ENCODE measurements around the gene DDAH2. TPM values are rescaled to one million over a fixed set of nuclear protein-coding genes. Genes with fewer than 3 reads are reported as not detected.
A peak's percentile ranks its signal among the peaks of the same experiment; 100 is the strongest.

DDAH2 gene
- total RNA-seq, 8 experiments from 2014 or later = 15.5 to 168 (median 120) TPM

- in situ Hi-C loops (cut with MboI; ENCODE audit: low pct_unique_long_range_greater_than_20kb in 2 of 9, low sequenced_read_pairs in 9 of 9, unreplicated experiment in 9 of 9) = no loop called here
- WGBS, 10 experiments = 79 to 100% (median 96%) methylated on average over 1 to 8 of the region's 8 CpGs
- no peaks in the 10 kb centered on the region for H3K4me1 ChIP-seq (replicated peaks in 1 of 2)
Observed at GRCh38 chr6:31749301-31750036, 20.4 kb upstream of the DDAH2 start.

GRCh38 chr6:31744422-31744821 lies 15.3 kb upstream of the DDAH2 start:
- in situ Hi-C loops (cut with MboI; ENCODE audit: low pct_unique_long_range_greater_than_20kb in 2 of 9, low sequenced_read_pairs in 9 of 9, unreplicated experiment in 9 of 9) = no loop called here
- Histone ChIP-seq H3K4me3 (no peak overlapping the region), H3K4me1 (replicated peaks in 1 of 2) (peaks cover 0 to 4% of the 10 kb centered on the region in 2 donors), H3K27ac (no peak overlapping the region)
- no peak for ATAC-seq (replicated peaks in 6 of 8)
- WGBS, 10 experiments = 50 to 100% (median 82%) methylated on average over 1 of the region's 1 CpG; no CpG with 5 or more reads in 4 of the 10 experiments

More at GRCh38 chr6:31749301-31750036, 20.4 kb upstream of the DDAH2 start:
- H3K27ac ChIP-seq = no peak overlapping the region
- peak in 1 of 8 experiments; percentile 53 for ATAC-seq (replicated peaks in 6 of 8)
- H3K4me3 ChIP-seq = no peak overlapping the region

- no peak overlapping the region for H3K4me3 ChIP-seq
- in situ Hi-C loops (cut with MboI; ENCODE audit: low pct_unique_long_range_greater_than_20kb in 2 of 9, low sequenced_read_pairs in 9 of 9, unreplicated experiment in 9 of 9) = no loop called here
- ATAC-seq (replicated peaks in 6 of 8) = no peak
- H3K4me1 ChIP-seq (replicated peaks in 1 of 2) = peaks cover 11 to 18% of the 10 kb centered on the region in 2 donors
- WGBS, 10 experiments = 70 to 100% (median 94%) methylated on average over 1 to 3 of the region's 3 CpGs; no CpG with 5 or more reads in 2 of the 10 experiments
- H3K27ac ChIP-seq = no peak overlapping the region
Observed at GRCh38 chr6:31742894-31743293, 13.8 kb upstream of the DDAH2 start.

GRCh38 chr6:31741815-31742214 lies 12.7 kb upstream of the DDAH2 start:
- Histone ChIP-seq H3K27ac (no peak overlapping the region), H3K4me3 (no peak overlapping the region), H3K4me1 (replicated peaks in 1 of 2) (peaks cover 21 to 29% of the 10 kb centered on the region in 2 donors)
- no peak for ATAC-seq (replicated peaks in 6 of 8)
- in situ Hi-C loops (cut with MboI; ENCODE audit: low pct_unique_long_range_greater_than_20kb in 2 of 9, low sequenced_read_pairs in 9 of 9, unreplicated experiment in 9 of 9) = no loop called here
- 61 to 100% (median 100%) methylated on average over 1 to 2 of the region's 2 CpGs; no CpG with 5 or more reads in 5 of the 10 experiments for WGBS, 10 experiments

- WGBS, 10 experiments = 0 to 51% (median 28%) methylated on average over 1 to 15 of the region's 29 CpGs; no CpG with 5 or more reads in 3 of the 10 experiments
- in situ Hi-C loops (cut with MboI; ENCODE audit: low pct_unique_long_range_greater_than_20kb in 2 of 9, low sequenced_read_pairs in 9 of 9, unreplicated experiment in 9 of 9) = no loop called here
- no peak for ATAC-seq (replicated peaks in 6 of 8)
Observed at GRCh38 chr6:31740397-31741223, 11.5 kb upstream of the DDAH2 start.

GRCh38 chr6:31739639-31740396 lies 10.7 kb upstream of the DDAH2 start, which contains the start of gene MSH5:
Gene MSH5 (plus strand): TSS chr6:31740005. CDS start chr6:31740467, 462 bp downstream.
- H3K27ac ChIP-seq = peak within 1 kb of the TSS in 1 of 2 donors; percentile 86

More at GRCh38 chr6:31740397-31741223, 11.5 kb upstream of the DDAH2 start:
- Histone ChIP-seq H3K27ac (peak overlapping the region in 1 of 2 donors; percentile 71), H3K4me1 (replicated peaks in 1 of 2) (peaks cover 31 to 32% of the 10 kb centered on the region in 2 donors), H3K4me3 (peak overlapping the region; percentile 45 to 73 (median 51))

GRCh38 chr6:31737991-31738979 lies 9.2 kb upstream of the DDAH2 start:
- ATAC-seq (replicated peaks in 6 of 8) = no peak
- in situ Hi-C loops (cut with MboI; ENCODE audit: low pct_unique_long_range_greater_than_20kb in 2 of 9, low sequenced_read_pairs in 9 of 9, unreplicated experiment in 9 of 9) = no loop called here
- 0 to 49% (median 25%) methylated on average over 1 to 5 of the region's 6 CpGs; no CpG with 5 or more reads in 2 of the 10 experiments for WGBS, 10 experiments
- Histone ChIP-seq H3K4me1 (replicated peaks in 1 of 2) (peaks cover 40 to 43% of the 10 kb centered on the region in 2 donors), H3K4me3 (peak overlapping the region in 2 of 5 donors; percentile 1 to 57), H3K27ac (peak overlapping the region; percentile 79 to 86)

More at GRCh38 chr6:31739639-31740396, 10.7 kb upstream of the DDAH2 start, which contains the start of gene MSH5:
- WGBS, 10 experiments = 0 to 7% (median 0%) methylated on average over 1 to 19 of the region's 58 CpGs; no CpG with 5 or more reads in 4 of the 10 experiments
- ATAC-seq (replicated peaks in 6 of 8) = peak; percentile 76 to 94 (median 90)
- in situ Hi-C loops (cut with MboI; ENCODE audit: low pct_unique_long_range_greater_than_20kb in 2 of 9, low sequenced_read_pairs in 9 of 9, unreplicated experiment in 9 of 9) = no loop called here
- H3K4me1 ChIP-seq (replicated peaks in 1 of 2) = peaks cover 32 to 35% of the 10 kb centered on the region in 2 donors
- H3K4me3 ChIP-seq = peak within 1 kb of the TSS; percentile 45 to 73 (median 51)

GRCh38 chr6:31737315-31737990 lies 8.4 kb upstream of the DDAH2 start:
- in situ Hi-C loops (cut with MboI; ENCODE audit: low pct_unique_long_range_greater_than_20kb in 2 of 9, low sequenced_read_pairs in 9 of 9, unreplicated experiment in 9 of 9) = no loop called here
- H3K4me3 ChIP-seq = peak overlapping the region in 3 of 5 donors; percentile 1 to 69 (median 57)
- 17 to 87% (median 60%) methylated on average over 4 to 7 of the region's 7 CpGs; no CpG with 5 or more reads in 2 of the 10 experiments for WGBS, 10 experiments
- peak in 3 of 8 experiments; percentile 9 to 22 (median 17) for ATAC-seq (replicated peaks in 6 of 8)
- peaks cover 40 to 43% of the 10 kb centered on the region in 2 donors for H3K4me1 ChIP-seq (replicated peaks in 1 of 2)
- H3K27ac ChIP-seq = peak overlapping the region; percentile 79 to 86

GRCh38 chr6:31736768-31737314 lies 7.7 kb upstream of the DDAH2 start:
- Histone ChIP-seq H3K27ac (peak overlapping the region; percentile 79 to 86), H3K4me3 (peak overlapping the region; percentile 24 to 69 (median 57)), H3K4me1 (replicated peaks in 1 of 2) (peaks cover 40 to 43% of the 10 kb centered on the region in 2 donors)
- in situ Hi-C loops (cut with MboI; ENCODE audit: low pct_unique_long_range_greater_than_20kb in 2 of 9, low sequenced_read_pairs in 9 of 9, unreplicated experiment in 9 of 9) = no loop called here
- 7 to 100% (median 34%) methylated on average over 1 to 6 of the region's 10 CpGs; no CpG with 5 or more reads in 2 of the 10 experiments for WGBS, 10 experiments
- no peak for ATAC-seq (replicated peaks in 6 of 8)

- Histone ChIP-seq H3K4me1 (replicated peaks in 1 of 2) (peaks cover 40 to 43% of the 10 kb centered on the region in 2 donors), H3K27ac (peak within 1 kb of the TSS; percentile 79 to 86), H3K4me3 (peak within 1 kb of the TSS; percentile 24 to 69 (median 57))
- in situ Hi-C loops (cut with MboI; ENCODE audit: low pct_unique_long_range_greater_than_20kb in 2 of 9, low sequenced_read_pairs in 9 of 9, unreplicated experiment in 9 of 9) = no loop called here
- peak; percentile 13 to 49 (median 38) for ATAC-seq (replicated peaks in 6 of 8)
- 0 to 20% (median 8%) methylated on average over 1 to 2 of the region's 24 CpGs; no CpG with 5 or more reads in 7 of the 10 experiments for WGBS, 10 experiments
Observed at GRCh38 chr6:31736021-31736767, 7.1 kb upstream of the DDAH2 start, which contains the start of gene CLIC1. Gene CLIC1 (minus strand): TSS chr6:31736530. CDS start chr6:31736300, 230 bp downstream.
